HepG2 (cell line): ENCODE results near the gene HPS1. TPM values are rescaled to one million over a fixed set of nuclear protein-coding genes. Genes with fewer than 3 reads are reported as not detected.

Source experiments
- ATAC-seq: fragments of 200-7000 bp; cut with Tn5 transposase; 3 replicates; pipeline ENCODE4 v1.9.1; 2020; ENCODE audit warnings: mild to moderate bottlenecking, moderate library complexity
- BruUV-seq: library from RNA; stranded (reverse); fragments of 400-500 nt; replicated peaks from 2 replicates; lab custom pipeline; 2021; lab: Mats Ljungman, UMichigan
- CTCF ChIA-PET: fragments of 300-600 bp; formaldehyde crosslinking; extraction: SDS; loops from one replicate; lab custom pipeline; 2021; ENCODE audit warnings: low total read pairs, inconsistent platforms, low intra/inter-chr PET ratio; lab: Yijun Ruan, JAX
- POLR2A ChIA-PET: fragments of 350-600 bp; sonication (Branson Sonifier 250); formaldehyde crosslinking; loops from one replicate; lab custom pipeline; 2020; ENCODE audit warnings: antibody characterized with exemption, inconsistent platforms; lab: Yijun Ruan, JAX
- DNase-seq: peaks from one replicate; pipeline ENCODE4 v3.0.0-alpha.2; 2015; ENCODE audit warnings: low spot score
- FAIRE-seq: peaks from 3 replicates; lab custom pipeline; 2011; peaks lifted over from hg19 to GRCh38; lab: Jason Lieb, UNC
- H2AFZ ChIP-seq: one replicate; pipeline ENCODE4 v1.6.1; 2011; ENCODE audit warnings: low read length, inconsistent platforms
- H3K27ac ChIP-seq: fragments of 300-600 bp; 3 replicates; pipeline ENCODE4 v1.8.0; 2011; ENCODE audit warnings: mixed run types, mild to moderate bottlenecking, mixed read lengths, low read length, inconsistent platforms; ENCODE audit not compliant: insufficient read depth; ENCODE audit errors: extremely low read length
- H3K27me3 ChIP-seq, 2 experiments: fragments of 200-600 bp in 1 of 2; 2 replicates in 1 of 2; 3 replicates in 1 of 2; pipeline versions ENCODE4 v1.6.0 to v1.8.0; 2011; ENCODE audit warnings: low read length in 2 of 2, mild to moderate bottlenecking in 2 of 2, moderate library complexity in 2 of 2, inconsistent platforms in 1 of 2; ENCODE audit not compliant: insufficient read depth in 2 of 2, control insufficient read depth in 1 of 2
- H3K36me3 ChIP-seq, 2 experiments: fragments of 200-600 bp in 1 of 2; replicated peaks in 1 of 2; 2 replicates in 1 of 2; 3 replicates in 1 of 2; pipeline versions ENCODE4 v1.5.1 to v1.8.0; 2011; ENCODE audit warnings: low read length in 2 of 2, inconsistent platforms in 1 of 2; ENCODE audit not compliant: insufficient read depth in 2 of 2, control insufficient read depth in 1 of 2
- H3K4me1 ChIP-seq: 2 replicates; pipeline ENCODE4 v1.5.1; 2012; ENCODE audit warnings: low read length, inconsistent platforms; ENCODE audit not compliant: insufficient read depth
- H3K4me2 ChIP-seq: 2 replicates; pipeline ENCODE4 v1.6.0; 2011; ENCODE audit warnings: low read depth, low read length, inconsistent platforms
- H3K4me3 ChIP-seq, 3 experiments: fragments of 200-600 bp in 1 of 3; sonication (generic), shearing (Covaris generic) in 1 of 3; replicated peaks in 1 of 3; 2 replicates each; pipeline ENCODE4 v1.5.1; 2011 to 2016; ENCODE audit warnings: low read length in 3 of 3, inconsistent platforms in 2 of 3, low read depth in 2 of 3, mild to moderate bottlenecking in 2 of 3, control low read depth in 1 of 3, mixed read lengths in 1 of 3; ENCODE audit not compliant: insufficient read depth in 1 of 3
- H3K79me2 ChIP-seq: one replicate; pipeline ENCODE4 v1.6.1; 2011; ENCODE audit warnings: low read length, inconsistent platforms; ENCODE audit not compliant: insufficient read depth
- H3K9ac ChIP-seq: 2 replicates; pipeline ENCODE4 v1.6.0; 2011; ENCODE audit warnings: mild to moderate bottlenecking, low read depth, low read length, inconsistent platforms; ENCODE audit not compliant: insufficient read depth
- H3K9me3 ChIP-seq: 2 replicates; pipeline ENCODE4 v1.5.1; 2012; ENCODE audit warnings: mild to moderate bottlenecking, low read length
- H4K20me1 ChIP-seq: 2 replicates; pipeline ENCODE4 v1.6.0; 2011; ENCODE audit warnings: inconsistent platforms, mild to moderate bottlenecking, low read length, moderate library complexity; ENCODE audit not compliant: insufficient read depth
- AGO2 ChIP-seq: fragments of 200-400 bp; formaldehyde crosslinking; optimal IDR thresholded peaks from 2 replicates; pipeline ENCODE3; 2017; ENCODE audit warnings: mild to moderate bottlenecking, low read depth, low read length, moderate library complexity
- KMT2B ChIP-seq: IDR thresholded peaks from 2 replicates; pipeline ENCODE4 v1.6.1; 2016; ENCODE audit warnings: missing genetic modification reagents, missing compliant biosample characterization
- MYNN ChIP-seq: sonication (generic); formaldehyde crosslinking; IDR thresholded peaks from 2 replicates; pipeline ENCODE4 v1.4.0; 2020; ENCODE audit warnings: mild to moderate bottlenecking, low read depth, missing genetic modification reagents
- NAIF1 ChIP-seq: sonication (generic); formaldehyde crosslinking; IDR thresholded peaks from 2 replicates; pipeline ENCODE4 v1.5.0; 2020; ENCODE audit warnings: mild to moderate bottlenecking, missing genetic modification reagents, borderline replicate concordance
- PAWR ChIP-seq: sonication (generic); formaldehyde crosslinking; IDR thresholded peaks from 2 replicates; pipeline ENCODE4 v1.4.0; 2020; ENCODE audit warnings: missing genetic modification reagents, mild to moderate bottlenecking, borderline replicate concordance
- ZKSCAN1 ChIP-seq: fragments of 150-350 bp; IDR thresholded peaks from 2 replicates; pipeline ENCODE4 v1.6.1; 2014; ENCODE audit warnings: low read length
- ZNF577 ChIP-seq: sonication (generic); formaldehyde crosslinking; IDR thresholded peaks from 2 replicates; pipeline ENCODE4 v1.4.0; 2020; ENCODE audit warnings: mild to moderate bottlenecking, low read depth, missing genetic modification reagents, borderline replicate concordance
- WGBS: methylation state at CpG from one replicate; pipeline ENCODE4 v1.1.6; 2017; ENCODE audit warnings: low lambda C conversion rate; 5-methylcytosine and 5-hydroxymethylcytosine counted together
- in situ Hi-C: cut with HindIII; loops from 2 replicates; pipeline ENCODE4 v1.10.0; 2017; ENCODE audit warnings: low pct_unique_long_range_greater_than_20kb; ENCODE audit not compliant: extremely low pct_ligation_motif_present
- intact Hi-C: fragments of 100-400 bp; cut with micrococcal nuclease; formaldehyde crosslinking; loops from one replicate; pipeline ENCODE4 v1.10.0; 2022; ENCODE audit not compliant: unreplicated experiment
- polyA plus RNA-seq, 8 experiments: library from polyadenylated mRNA; depleted of rRNA in 3 of 8; stranded (reverse) in 7 of 8; unstranded in 1 of 8; fragments of >200 nt; fragmentation: Illumina TruSeq in 4 of 8; extraction: Trizol in 4 of 8; gene quantifications; 2 replicates each; pipeline versions ENCODE4 v1.2.1 to v1.2.3, GENCODE V29; 2011 to 2016; ENCODE audit warnings: low read depth in 4 of 8, missing spikeins in 1 of 8, mixed read lengths in 1 of 8; ENCODE audit not compliant: insufficient read depth in 1 of 8
- total RNA-seq, 5 experiments: library from RNA; depleted of rRNA; stranded (reverse); fragments of >200 nt; fragmentation: Illumina TruSeq; extraction: Trizol; gene quantifications; 2 replicates each; pipeline ENCODE4 v1.2.3, GENCODE V29; 2016; ENCODE audit warnings: low read depth in 1 of 5
- TF ChIP-seq, protein P1 (sequence below): sonication (generic); formaldehyde crosslinking; conservative IDR thresholded peaks from 2 replicates; pipeline ENCODE4 v1.8.0; 2022; ENCODE audit warnings: mild to moderate bottlenecking, moderate library complexity, missing genetic modification reagents
- TF ChIP-seq, protein P2 (sequence below): sonication (generic); formaldehyde crosslinking; IDR thresholded peaks from 2 replicates; pipeline ENCODE4 v1.4.0; 2020; ENCODE audit warnings: mild to moderate bottlenecking, missing genetic modification reagents
- TF ChIP-seq, protein P3 (sequence below): sonication (generic); formaldehyde crosslinking; IDR thresholded peaks from 2 replicates; pipeline ENCODE4 v1.5.1; 2020; ENCODE audit warnings: mild to moderate bottlenecking, missing genetic modification reagents, moderate library complexity

Gene HPS1
- total and polyA plus RNA-seq, 2 of the 13 experiments (the other 11 are each of a cell fraction or from before 2014, with no cell fraction given) = 24.6 to 25.8 TPM

DNA sequence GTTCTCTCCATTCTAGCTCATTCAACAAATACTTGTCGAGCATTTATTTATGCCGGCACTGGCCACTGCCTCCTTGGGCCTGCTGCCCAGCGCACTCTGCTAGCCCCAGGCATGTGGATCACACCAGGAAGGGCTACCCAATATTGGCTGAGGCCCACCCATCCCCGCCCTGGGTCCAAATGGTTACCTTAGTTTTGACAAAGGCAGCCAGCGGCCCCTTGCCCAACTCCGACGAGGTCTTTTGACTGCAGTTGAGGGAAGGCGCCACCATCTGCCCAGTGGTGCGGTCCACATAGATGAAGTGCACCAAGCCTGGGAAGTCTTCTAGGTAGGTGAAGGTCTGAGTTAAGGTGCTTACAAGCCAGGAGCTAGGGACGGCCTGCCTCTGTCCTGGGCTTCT is 24.6 kb downstream of the HPS1 start:
- no peak for ATAC-seq
- Histone ChIP-seq H2AFZ (no peak overlapping the region), H3K4me3 (no peak overlapping the region), H3K4me2 (no peak overlapping the region), H3K27ac (no peak overlapping the region), H3K36me3 (peaks cover 5 to 8% of the 10 kb centered on the region in 2 experiments; a peak in 3 of 5 replicates), H3K4me1 (peaks cover 10% of the 10 kb centered on the region), H3K9ac (no peak overlapping the region), H4K20me1 (0 out of 2 replicates have a peak, but pooled peaks cover 2% of the 10 kb centered on the region), H3K27me3 (no peaks in the 10 kb centered on the region), H3K79me2 (no peaks in the 10 kb centered on the region), H3K9me3 (no peaks in the 10 kb centered on the region)
- in situ Hi-C loops = no loop called here
- FAIRE-seq = no peak
- 96% methylated on average over 5 of the region's 10 CpGs for WGBS
- no peak for DNase-seq
- ChIA-PET POLR2A (no interaction called here), CTCF (no interaction called here)
- intact Hi-C loops = no loop called here
- BruUV-seq = no TSS peak
- no peak for TF ChIP-seq ZNF577 (CRISPR knock-in tag)
- TF ChIP-seq AGO2 = peak; percentile 38

DNA sequence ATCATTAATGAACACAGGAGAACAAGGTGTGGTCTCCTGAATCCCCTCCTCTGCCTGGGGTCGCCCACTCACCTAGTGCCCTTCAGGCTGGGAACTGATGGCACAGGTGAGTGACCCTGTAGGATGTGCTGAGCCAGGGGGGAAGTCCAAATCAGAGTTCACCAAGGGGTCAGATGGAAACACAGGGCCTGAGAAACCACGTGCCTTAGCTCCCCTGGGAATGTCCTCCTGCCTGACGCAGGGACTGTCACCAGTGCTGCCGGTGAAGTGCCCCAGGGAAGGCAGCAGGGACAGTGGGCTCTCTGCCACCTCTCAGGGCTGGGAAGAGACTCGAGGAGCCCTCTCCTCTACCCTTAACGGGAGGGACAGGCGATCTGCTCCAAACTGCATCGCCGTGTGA is 25.9 kb downstream of the HPS1 start:
- Histone ChIP-seq H3K36me3 (peaks cover 3 to 8% of the 10 kb centered on the region in 2 experiments; a peak in 3 of 5 replicates), H3K4me3 (no peak overlapping the region), H2AFZ (no peak overlapping the region), H3K9ac (no peak overlapping the region), H3K9me3 (no peaks in the 10 kb centered on the region), H3K4me1 (peaks cover 12% of the 10 kb centered on the region), H4K20me1 (0 out of 2 replicates have a peak, but pooled peaks cover 2% of the 10 kb centered on the region), H3K4me2 (no peak overlapping the region), H3K27ac (no peak overlapping the region), H3K27me3 (no peaks in the 10 kb centered on the region), H3K79me2 (no peaks in the 10 kb centered on the region)
- no TSS peak for BruUV-seq
- in situ Hi-C loops = no loop called here
- FAIRE-seq (no peak), DNase-seq (no peak), ATAC-seq (no peak)
- intact Hi-C loops = no loop called here
- ChIA-PET POLR2A (no interaction called here), CTCF (no interaction called here)
- WGBS = 92% methylated on average over 7 of the region's 9 CpGs
- TF ChIP-seq, protein P1, sequence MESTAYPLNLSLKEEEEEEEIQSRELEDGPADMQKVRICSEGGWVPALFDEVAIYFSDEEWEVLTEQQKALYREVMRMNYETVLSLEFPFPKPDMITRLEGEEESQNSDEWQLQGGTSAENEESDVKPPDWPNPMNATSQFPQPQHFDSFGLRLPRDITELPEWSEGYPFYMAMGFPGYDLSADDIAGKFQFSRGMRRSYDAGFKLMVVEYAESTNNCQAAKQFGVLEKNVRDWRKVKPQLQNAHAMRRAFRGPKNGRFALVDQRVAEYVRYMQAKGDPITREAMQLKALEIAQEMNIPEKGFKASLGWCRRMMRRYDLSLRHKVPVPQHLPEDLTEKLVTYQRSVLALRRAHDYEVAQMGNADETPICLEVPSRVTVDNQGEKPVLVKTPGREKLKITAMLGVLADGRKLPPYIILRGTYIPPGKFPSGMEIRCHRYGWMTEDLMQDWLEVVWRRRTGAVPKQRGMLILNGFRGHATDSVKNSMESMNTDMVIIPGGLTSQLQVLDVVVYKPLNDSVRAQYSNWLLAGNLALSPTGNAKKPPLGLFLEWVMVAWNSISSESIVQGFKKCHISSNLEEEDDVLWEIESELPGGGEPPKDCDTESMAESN (CRISPR knock-in tag) = no peak
- TF ChIP-seq PAWR (CRISPR knock-in tag) (no peak), KMT2B (CRISPR knock-in tag) (no peak), NAIF1 (CRISPR knock-in tag) (no peak), MYNN (CRISPR knock-in tag) (no peak), ZKSCAN1 (no peak)
- TF ChIP-seq, protein P2, sequence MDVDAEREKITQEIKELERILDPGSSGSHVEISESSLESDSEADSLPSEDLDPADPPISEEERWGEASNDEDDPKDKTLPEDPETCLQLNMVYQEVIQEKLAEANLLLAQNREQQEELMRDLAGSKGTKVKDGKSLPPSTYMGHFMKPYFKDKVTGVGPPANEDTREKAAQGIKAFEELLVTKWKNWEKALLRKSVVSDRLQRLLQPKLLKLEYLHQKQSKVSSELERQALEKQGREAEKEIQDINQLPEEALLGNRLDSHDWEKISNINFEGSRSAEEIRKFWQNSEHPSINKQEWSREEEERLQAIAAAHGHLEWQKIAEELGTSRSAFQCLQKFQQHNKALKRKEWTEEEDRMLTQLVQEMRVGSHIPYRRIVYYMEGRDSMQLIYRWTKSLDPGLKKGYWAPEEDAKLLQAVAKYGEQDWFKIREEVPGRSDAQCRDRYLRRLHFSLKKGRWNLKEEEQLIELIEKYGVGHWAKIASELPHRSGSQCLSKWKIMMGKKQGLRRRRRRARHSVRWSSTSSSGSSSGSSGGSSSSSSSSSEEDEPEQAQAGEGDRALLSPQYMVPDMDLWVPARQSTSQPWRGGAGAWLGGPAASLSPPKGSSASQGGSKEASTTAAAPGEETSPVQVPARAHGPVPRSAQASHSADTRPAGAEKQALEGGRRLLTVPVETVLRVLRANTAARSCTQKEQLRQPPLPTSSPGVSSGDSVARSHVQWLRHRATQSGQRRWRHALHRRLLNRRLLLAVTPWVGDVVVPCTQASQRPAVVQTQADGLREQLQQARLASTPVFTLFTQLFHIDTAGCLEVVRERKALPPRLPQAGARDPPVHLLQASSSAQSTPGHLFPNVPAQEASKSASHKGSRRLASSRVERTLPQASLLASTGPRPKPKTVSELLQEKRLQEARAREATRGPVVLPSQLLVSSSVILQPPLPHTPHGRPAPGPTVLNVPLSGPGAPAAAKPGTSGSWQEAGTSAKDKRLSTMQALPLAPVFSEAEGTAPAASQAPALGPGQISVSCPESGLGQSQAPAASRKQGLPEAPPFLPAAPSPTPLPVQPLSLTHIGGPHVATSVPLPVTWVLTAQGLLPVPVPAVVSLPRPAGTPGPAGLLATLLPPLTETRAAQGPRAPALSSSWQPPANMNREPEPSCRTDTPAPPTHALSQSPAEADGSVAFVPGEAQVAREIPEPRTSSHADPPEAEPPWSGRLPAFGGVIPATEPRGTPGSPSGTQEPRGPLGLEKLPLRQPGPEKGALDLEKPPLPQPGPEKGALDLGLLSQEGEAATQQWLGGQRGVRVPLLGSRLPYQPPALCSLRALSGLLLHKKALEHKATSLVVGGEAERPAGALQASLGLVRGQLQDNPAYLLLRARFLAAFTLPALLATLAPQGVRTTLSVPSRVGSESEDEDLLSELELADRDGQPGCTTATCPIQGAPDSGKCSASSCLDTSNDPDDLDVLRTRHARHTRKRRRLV (CRISPR knock-in tag) = no peak
- TF ChIP-seq, protein P3, sequence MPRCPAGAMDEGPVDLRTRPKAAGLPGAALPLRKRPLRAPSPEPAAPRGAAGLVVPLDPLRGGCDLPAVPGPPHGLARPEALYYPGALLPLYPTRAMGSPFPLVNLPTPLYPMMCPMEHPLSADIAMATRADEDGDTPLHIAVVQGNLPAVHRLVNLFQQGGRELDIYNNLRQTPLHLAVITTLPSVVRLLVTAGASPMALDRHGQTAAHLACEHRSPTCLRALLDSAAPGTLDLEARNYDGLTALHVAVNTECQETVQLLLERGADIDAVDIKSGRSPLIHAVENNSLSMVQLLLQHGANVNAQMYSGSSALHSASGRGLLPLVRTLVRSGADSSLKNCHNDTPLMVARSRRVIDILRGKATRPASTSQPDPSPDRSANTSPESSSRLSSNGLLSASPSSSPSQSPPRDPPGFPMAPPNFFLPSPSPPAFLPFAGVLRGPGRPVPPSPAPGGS (CRISPR knock-in tag) = no peak
